ENCODE results near the gene CYP2W1.
"Not testable (repeated sequence)": the region's sequence is repeated elsewhere in the genome, so short reads cannot be mapped to it uniquely, and the experiment has no call there.

Gene CYP2W1, protein sequence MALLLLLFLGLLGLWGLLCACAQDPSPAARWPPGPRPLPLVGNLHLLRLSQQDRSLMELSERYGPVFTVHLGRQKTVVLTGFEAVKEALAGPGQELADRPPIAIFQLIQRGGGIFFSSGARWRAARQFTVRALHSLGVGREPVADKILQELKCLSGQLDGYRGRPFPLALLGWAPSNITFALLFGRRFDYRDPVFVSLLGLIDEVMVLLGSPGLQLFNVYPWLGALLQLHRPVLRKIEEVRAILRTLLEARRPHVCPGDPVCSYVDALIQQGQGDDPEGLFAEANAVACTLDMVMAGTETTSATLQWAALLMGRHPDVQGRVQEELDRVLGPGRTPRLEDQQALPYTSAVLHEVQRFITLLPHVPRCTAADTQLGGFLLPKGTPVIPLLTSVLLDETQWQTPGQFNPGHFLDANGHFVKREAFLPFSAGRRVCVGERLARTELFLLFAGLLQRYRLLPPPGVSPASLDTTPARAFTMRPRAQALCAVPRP

DNA sequence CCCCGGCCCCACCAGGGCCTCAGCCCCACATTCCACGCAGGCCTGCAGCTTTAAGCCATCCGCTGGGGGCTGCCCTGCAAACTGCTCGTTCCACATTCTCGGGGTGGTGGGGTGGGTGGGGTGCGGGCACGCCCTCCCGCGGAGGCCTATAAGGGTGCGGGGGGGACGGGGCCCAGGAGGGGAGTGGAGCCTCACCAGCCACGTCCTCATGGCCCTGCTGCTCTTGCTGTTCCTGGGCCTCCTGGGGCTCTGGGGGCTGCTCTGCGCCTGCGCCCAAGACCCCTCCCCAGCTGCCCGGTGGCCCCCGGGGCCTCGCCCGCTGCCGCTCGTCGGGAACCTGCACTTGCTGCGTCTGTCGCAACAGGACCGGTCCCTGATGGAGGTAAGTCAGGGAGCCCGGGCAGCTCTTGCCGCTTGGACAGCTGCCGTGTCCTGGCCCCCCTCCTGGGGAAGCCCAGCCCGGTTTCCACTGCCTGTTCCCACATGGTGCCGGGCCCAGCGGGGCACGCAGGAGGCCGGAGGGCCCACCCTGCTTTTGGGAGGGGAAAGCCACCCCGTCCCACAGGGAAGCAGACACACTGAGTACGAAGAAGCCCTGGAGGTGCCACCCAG lies at the start of gene CYP2W1:
CYP2W1 (plus strand) TSS at position 178 of the 612 bp plus-strand sequence; CDS start at position 209, 31 bp downstream.
- DNase-seq = no peak

DNA sequence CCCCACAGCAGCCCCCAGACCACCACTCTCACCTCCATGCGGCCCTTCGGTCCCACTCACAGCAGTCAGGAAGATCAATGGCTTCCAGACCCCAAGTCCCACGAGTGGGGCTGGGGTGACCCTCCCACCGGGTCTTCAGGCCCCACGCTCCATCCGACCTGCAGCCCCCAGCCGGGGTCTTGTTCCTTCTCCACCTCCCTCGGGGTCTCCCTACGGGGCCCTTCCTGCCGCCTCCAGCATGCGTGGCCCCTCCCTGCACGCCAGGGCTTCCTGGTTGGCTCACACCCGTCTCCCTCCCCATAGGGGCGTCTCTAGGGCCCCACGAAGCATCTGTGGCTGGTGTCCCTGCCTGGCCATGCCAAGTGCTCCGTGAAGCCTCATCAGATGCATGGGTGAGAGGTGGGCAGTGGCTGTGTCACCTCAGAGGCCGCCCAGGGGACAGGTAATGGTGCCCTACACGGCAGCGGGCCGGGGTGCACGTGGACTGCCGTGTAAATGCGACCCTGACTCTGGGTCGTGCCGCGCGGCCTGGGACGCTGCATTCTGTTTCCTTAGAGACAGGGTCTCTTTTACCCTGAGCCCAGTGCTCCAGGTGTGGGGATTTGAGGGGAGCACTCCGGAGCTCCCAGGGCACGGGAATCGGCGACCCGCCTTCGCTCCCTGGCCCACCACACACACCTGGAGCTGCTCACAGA lies 48.4 kb upstream of the CYP2W1 start:
- DNase-seq = no peak

DNA sequence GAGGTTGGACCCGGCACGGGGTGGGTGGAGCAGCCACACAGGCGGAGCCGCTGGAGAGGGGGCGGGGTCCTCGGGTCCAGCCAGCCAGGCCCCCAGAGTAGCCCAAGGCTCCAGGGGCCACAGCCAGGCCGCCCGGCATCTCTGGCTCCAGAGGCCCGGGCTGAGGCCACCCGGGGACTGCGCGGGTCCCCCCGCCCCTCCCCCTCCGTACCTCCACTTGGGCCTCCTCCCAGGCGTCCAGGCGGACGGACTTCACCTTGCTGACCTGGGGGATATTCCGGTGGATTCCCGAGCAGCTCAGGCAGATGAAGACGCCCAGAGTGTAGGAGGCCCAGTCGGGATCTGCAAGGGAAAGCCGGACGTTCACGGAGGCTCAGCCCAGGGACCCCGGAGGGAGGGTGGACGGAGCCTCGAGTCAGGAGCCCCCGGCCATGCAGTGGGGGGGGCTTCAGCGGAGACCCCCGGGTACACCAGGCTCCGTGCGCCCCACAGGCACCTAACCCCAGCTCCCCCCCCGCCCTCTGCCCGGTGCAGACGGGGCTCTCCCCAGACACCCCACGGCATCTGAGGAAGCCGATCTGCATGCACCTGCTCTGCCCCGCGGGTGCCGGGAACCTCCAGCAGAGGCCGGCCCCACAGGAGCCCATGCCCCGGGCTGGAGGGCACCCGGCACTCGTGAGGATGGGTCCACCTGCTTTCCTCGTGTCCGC lies 47.7 kb upstream of the CYP2W1 start:
- DNase-seq = no peak

DNA sequence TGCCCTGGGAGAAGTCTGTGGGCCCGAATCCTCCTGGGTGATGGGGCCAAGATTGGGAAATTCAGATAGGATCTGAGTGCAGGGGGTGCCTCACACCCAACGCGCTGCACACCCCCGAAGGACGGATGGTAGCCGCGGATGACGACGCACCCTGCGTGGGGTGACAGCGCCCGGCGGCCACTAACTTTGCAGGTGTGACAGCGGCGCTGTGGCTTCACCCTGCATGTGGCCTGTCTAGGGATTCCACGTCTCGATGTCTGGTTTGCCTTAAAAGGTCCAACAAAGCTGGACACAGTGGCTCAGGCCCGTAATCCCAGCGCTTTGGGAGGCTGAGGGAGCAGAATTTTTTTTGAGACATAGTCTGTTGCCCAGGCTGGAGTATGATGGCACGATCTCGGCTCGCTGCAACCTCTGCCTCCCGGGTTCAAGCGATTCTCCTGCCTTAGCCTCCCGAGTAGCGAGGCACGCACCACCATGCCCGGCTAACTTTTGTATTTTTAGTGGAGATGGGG lies 47.1 kb upstream of the CYP2W1 start:
- DNase-seq = no peak

DNA sequence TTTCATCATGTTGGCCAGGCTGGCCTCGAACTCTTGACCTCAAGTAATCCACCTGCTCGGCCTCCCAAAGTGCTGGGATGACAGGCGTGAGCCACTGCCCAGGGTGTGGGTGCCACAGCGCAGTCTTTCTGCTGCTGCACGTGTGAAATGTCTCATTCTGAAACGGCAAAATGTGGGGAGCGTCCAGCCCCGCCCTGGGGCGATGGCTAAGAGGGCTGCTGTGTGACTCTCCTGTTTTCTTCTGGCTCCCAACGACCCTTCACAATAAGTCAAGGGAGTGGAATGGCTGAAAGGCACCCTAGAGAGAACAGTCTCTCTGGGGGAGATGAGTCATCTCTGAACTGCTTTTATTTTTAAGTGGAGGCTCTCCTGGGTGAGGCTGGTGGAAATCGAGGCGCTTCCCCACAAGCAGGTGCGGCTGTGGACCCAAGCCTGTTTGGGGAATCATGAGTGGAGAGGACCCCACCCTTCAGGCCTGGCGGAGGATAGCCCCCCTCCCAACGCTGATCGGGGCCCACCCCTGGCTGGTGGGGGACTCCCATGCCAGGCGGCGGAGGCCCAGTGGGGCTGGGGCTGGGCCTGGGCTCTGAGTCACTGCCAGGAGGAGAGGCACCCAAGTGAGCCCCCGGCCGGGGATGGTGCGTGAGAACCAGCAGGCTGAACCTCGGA lies 46.5 kb upstream of the CYP2W1 start:
- no peak for DNase-seq

DNA sequence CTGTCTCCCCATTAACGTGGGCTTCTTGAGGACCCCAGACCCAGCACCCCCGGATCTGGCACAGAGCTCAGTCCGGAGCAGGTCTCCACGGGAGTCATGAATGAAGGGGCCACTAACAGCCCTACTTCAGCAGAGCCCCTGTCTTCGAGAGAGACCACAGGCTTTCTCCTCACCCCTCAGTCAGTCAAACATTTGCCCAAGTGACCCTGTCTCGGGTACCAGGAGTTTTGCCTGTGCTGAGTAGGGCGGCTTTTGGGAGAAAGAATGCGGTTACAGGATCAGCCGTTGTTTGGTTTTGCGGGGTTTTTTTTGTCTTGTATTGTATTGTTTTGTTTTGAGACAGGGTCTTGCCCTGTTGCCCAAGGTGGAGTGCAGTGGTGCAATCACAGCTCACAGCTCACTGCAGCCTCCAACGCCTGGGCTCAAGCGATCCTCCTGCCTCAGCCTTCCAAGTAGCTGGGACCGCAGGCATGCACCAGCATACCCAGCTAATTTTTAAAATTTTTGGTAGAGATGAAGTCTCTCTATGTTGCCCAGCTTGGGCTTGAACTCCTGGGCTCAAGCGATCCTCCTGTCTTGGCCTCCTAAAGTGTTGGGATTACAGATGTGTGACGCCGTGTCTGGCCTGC lies 45.0 kb upstream of the CYP2W1 start:
- DNase-seq = no peak

DNA sequence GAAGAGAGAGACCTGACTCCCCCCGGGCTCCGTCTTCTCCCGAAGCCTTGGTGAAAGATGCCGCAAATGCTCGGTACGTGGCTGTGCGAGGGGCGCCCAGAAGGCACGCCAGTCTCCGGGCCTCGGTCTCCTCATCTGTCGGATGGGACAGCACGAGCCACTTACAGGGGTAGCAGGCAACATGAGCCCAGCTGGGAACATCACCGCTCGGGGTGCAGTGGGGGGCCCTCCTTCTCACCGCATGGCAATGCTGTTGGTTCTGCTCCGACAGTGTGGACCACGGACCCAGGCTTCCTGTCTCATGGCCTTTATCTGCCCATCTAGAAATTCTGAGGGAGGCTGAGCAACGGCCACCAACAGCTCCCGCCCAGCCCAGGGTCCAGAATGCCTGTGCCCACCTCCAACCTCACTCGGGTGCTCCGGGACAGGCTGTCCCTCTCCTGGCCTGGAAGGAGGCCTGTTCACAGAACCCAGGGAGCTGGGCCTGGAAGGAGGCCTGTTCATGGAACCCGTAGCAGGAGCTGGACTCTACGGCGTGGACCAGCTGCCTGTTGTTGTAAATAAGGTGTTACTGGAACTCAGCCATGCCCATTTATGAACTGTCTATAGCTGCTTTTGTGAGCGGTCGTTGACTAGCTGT lies 44.3 kb upstream of the CYP2W1 start:
- no peak for DNase-seq

DNA sequence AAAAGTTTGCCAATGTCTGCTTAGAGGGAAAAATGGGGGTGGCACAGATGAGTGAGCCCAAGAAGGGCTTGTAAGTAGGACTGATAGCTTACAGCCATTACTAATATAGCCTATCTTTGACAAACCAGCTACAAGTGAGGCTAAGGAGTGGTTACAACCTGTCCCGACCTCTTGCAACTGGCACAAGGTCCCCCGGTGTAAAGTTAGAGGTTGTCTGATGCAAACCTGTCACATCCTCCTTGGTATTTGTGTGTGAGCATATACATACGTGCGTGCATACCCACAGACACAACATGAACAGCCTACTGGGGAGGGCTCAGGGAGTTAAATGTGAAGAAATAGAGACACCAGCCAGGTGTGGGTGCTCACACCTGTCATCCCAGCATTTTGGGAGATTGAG lies 43.1 kb upstream of the CYP2W1 start:
- DNase-seq = no peak

DNA sequence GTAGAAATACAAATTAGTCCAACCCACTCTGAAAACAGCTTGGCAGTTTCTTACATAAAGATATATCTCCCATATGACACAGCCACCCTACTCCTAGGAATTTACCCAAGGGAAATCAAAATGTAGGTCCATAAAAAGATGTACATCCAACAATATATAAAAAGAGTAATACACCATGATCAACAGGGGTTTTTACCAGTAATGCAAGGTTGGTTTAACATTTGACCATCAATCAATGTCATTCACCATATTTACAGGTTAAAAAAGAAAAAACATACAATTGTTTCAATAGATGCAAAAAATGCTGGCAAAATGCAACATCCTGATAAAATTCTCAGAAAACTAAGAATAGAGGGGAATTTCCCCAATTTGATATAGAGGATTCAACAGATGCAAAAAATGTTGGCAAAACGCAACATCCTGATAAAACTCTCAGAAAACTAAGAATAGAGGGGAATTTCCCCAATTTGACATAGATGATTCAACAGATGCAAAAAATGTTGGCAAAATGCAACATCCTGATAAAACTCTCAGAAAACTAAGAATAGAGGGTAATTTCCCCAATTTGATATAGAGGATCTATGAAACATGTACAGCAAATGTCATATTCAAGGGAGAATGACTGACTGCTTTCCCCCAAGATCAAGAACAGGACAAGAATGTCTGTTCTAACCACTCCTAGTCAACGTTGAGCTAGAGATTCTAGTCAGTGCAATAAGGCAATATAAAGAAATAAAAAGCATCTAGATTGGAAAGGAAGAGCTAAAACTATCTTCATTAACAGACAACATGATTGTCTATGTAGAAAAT lies 42.2 kb upstream of the CYP2W1 start:
- no peak for DNase-seq

DNA sequence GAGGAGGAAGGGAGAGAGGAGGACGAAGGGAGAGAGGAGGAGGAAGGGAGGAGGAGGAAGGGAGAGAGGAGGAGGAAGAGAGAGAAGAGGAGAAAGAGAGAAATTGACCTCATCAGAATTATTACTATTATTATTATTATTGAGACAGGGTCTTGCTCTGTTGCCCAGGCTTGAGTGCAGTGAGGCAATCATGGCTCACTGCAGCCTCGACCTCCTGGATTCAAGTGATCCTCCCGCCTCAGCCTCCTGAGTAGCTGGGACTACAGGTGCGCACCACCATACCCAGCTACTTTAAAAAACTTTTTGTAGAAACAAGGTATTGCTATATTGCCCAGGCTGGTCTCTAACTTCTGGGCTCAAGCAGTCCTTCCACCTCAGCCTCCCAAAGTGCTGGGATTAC lies 39.2 kb upstream of the CYP2W1 start:
- not testable (repeated sequence) for DNase-seq

DNA sequence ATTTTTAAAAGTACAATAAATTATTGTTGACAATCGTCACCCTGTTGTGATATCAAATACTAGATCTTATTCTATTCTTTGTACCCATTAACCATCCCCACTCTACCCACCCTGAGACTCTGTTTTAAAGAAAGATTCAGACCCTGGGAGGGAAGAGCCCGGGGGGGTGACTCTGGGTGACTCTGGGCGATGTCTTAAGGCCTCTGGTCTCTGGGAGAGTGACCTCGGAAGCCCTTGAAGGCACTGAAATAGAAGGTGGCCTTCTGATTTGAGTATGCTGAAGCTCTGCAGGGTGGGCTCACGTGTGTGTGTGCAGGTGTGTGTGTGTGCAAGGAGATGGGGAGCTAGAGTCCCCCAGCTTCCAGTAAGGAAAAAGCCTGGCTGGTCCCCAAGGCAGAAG lies 38.2 kb upstream of the CYP2W1 start:
- DNase-seq = no peak

DNA sequence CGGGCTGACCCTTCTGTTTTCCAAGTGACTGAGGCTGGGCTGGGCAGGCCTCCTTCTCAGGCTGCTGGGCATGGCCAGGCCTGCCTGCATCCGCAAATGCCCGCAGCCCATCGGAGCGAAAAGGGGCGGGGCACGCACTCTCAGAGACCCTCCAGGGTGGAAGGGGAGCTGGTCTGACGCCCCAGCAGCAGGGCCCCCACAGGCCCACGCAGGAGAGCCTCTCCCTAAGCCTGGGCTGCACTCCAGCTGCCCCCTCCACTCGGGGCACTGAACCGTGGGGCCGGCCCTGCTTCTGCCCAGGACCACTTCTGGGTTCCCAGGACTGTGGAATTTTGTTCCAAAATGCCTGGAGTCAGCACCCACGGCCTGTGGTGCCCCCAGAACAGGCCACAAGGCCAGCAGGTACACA lies 37.8 kb upstream of the CYP2W1 start:
- no peak for DNase-seq

DNA sequence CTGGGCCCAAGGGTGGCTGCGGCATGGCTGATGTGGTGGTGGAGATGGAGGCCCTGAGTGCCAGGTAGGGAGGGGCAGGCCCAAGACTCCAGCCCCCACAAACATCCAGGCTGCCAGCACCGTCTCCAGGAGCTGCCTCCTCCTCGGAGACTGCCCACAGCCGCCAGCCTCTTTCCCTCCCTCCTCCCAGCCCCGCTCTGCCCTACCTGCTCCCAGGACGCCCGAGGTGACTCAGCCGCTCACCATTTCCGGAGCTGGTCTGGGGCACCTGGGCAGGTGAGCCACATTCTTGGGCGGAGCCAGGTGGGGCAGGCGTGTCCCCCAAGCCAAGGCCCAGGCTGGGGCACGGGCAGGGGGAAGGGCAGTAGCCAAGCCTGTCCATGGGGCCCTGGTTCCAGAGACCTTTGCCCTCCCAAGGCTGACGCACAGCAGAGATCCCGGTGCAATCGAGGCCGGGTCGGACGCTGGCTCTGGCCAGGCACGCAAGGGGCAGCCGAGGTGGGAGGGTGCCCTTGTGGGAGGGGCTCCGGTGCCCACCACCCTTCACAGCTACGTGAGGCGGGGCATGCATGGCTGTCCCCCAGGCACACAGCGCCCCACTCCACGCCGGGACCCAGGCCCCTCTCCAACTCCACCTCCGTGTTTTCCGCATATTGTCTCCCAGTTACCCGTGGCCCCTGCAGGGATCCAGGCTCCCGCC lies 37.3 kb upstream of the CYP2W1 start:
- DNase-seq = no peak

DNA sequence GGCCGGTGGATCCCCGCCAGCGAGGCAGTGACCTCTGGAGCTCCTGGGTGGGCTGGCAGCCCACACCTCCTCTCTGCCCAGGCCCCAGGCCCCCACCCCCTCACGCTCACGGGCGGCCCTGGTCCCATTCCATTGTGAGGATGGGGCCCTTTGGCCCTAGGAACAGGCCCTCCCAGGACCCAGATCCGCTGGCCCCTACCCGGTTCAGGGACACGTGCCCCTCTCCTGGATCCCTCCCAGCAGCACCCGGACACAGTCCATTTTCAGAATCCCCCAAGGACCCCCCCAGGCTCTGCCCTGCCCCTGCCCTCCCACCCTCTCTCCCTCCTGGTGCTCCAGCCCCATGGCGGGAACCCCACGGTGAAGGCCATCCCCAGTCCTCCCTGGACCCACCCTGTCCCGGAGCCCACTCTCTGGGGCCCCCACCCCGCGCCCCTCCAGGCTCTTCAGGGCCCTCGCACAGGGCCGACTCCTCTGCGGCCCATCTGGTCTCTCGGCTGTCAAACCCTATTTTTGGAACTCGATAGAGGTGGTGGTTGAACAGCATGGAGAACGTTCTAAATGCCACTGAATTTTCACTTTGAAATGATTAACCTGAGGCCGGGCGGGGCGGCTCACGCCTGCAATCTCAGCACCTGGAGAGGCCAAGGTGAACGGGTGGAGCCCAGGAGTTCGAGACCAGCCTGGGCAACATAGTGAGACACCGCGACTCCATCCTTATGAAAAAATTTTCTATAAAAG lies 36.6 kb upstream of the CYP2W1 start:
- DNase-seq = no peak

DNA sequence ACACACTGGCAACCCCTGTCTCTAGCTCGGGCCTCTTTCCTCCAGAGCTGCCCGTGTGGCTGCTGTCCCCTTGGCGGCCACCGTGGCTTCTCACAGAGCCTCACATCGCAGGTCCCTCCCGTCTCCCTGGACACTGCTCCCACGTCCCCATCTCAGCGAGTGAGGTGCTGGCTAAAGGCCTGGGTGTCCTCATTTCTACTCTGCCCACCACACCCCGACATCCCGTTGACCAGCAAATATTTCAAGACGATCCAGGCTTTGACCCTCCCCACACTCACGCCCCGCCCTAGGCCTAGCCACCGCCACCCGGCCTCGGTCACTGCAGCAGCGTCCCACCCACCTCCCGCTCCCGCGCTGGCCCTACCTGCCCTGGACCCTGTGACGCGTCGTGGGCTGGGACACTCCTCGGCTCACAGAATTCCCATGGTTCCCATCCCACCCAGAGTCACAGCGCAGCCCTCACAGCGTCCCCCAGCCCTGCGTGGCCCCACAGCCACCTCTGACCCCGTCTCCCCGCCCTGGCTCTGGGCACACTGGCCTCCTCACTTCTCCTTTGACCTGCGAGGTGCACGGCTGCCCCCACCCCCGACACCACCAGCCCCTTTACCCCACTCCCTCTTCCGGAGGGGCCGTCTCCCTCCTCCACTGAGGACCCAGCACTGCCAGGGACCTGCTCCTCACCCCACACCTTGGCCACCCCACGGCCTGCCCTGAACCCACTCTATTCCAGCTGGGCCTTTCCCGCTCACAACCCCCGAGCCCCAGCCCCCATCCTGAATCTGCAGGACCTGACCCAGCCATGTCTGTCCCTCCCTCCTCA lies 35.4 kb upstream of the CYP2W1 start:
- DNase-seq = no peak

DNA sequence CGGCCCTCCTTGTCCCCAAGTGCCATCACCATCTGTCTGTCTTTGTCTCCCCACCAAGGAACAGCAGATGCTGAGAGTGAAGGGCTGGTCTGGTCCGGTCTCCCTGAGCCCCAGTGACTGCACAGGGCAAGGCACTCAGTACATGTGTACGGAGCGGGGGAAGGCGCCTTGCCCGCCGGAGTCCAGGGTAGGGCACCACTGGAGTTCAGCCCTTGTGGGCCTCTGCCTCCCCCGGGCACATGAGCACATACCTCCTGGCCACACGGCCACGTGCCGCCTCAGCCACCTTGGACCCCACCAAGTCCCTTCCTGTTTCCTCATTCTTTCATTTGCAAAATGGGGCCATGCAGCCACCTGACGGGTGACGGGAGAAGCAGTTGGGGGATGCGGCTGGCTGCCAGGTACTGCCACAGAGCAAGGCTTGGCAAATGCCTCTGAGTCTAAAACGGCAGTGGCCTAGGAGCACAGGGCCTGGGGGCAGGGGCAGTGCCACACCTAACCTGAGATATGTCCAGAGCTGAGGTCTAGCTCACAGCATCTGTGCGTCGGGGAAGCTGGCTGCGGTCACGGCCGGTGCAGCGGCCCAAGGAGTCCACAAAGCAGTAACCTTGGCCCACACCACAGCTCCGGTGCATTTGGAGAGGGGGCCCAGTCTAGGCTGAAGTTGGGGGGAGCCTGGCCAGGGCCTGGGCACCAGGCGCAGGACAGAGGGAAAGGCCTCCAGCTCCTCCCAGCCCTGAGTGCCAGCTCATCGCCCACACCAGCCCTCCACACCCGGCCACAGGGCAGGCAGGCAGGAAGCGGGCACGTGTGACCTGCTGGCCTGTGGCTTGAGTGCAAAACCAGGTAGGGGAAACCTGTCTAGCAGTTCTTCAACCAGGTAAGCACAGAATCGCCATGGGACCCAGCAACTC lies 33.7 kb upstream of the CYP2W1 start:
- DNase-seq = no peak
